NOMO-1 treated with DMSO at 0.1 percent for 48 hours (cell line): ENCODE results near the gene TIRAP.

Experiments
- DNase-seq: peaks from one replicate; lab custom pipeline; 2025; ENCODE audit not compliant: unreplicated experiment; lab: John Stamatoyannopoulos, UW

The TIRAP gene

GRCh38 chr11:126340960-126341606, 58.2 kb downstream of the TIRAP start:
- DNase-seq: no peak

DNA sequence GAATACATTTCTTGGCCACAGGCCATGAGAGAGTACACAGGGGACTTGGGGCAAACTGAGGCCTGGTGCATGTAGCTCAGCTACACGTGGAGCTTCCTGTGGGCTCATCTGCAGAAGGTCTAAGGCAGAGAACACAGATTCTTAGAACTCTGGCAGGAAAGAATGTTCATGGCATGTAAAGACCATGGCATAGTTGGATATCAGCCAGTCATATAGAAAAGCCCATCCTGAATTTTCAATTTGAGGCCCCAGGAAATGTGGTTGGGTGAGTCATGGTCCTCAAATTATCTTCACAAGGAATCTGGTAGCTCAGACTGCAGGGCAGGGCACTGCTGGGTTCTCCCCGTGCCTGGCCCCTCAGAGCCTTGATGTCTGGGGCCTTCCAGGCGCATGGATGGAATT, 58.9 kb downstream of the TIRAP start:
- DNase-seq: no peak

DNA sequence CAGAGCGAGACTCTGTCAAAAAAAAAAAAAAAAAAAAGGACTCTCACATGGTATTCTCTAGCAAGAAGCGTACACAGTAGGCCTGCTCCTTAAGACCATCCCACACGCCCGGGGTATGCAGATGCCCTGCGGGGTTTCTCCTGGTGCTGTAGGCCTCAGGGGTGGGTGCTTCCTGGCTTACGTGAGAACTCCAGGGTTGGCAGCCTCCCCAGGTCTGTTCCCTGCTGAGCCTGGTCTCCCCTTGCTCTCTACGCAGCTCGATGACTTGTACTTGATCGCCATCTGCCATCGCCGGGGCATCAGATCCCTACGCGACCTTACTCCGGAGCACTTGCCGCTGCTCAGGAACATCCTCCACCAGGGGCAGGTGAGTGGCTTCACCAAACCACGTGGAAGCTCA, 60.2 kb downstream of the TIRAP start:
- no peak for DNase-seq
